Neural crest cell (in vitro differentiated cells): ENCODE data around the gene PTGFR. TPM values are rescaled to one million over a fixed set of nuclear protein-coding genes. Genes with fewer than 3 reads are reported as not detected.

Source experiments
- DNase-seq: peaks from one replicate; pipeline ENCODE4 v3.0.0; 2021; ENCODE audit warnings: low read depth, mixed read lengths, low spot score
- H3K27ac Mint-ChIP-seq: one replicate; pipeline ENCODE4 v1.8.0; 2021; ENCODE audit warnings: mild to moderate bottlenecking, mixed read lengths; ENCODE audit not compliant: unreplicated experiment
- H3K27me3 Mint-ChIP-seq: 2 replicates; pipeline ENCODE4 v1.8.0; 2021; ENCODE audit warnings: low read depth, mild to moderate bottlenecking, mixed read lengths
- H3K36me3 Mint-ChIP-seq: 2 replicates; pipeline ENCODE4 v1.8.0; 2021; ENCODE audit warnings: low read depth, mild to moderate bottlenecking, mixed read lengths
- H3K4me1 Mint-ChIP-seq: 2 replicates; pipeline ENCODE4 v1.8.0; 2021; ENCODE audit warnings: mixed read lengths
- H3K4me3 Mint-ChIP-seq: one replicate; pipeline ENCODE4 v1.8.0; 2021; ENCODE audit warnings: mild to moderate bottlenecking, mixed read lengths
- H3K9me3 Mint-ChIP-seq: 2 replicates; pipeline ENCODE4 v1.8.0; 2021; ENCODE audit warnings: mixed read lengths
- total RNA-seq: library from RNA; stranded (reverse); gene quantifications from 2 replicates; pipeline ENCODE4 v1.2.1, GENCODE V29; 2021
- TF ChIP-seq, protein P1 (sequence below): fragments of 200-600 bp; sonication (generic); conservative IDR thresholded peaks from 2 replicates; pipeline ENCODE4 v1.5.0; 2021; ENCODE audit warnings: antibody characterized with exemption, mild to moderate bottlenecking

The PTGFR gene
- total RNA-seq, 1 donor from 2014 or later, result 0.07 TPM

DNA sequence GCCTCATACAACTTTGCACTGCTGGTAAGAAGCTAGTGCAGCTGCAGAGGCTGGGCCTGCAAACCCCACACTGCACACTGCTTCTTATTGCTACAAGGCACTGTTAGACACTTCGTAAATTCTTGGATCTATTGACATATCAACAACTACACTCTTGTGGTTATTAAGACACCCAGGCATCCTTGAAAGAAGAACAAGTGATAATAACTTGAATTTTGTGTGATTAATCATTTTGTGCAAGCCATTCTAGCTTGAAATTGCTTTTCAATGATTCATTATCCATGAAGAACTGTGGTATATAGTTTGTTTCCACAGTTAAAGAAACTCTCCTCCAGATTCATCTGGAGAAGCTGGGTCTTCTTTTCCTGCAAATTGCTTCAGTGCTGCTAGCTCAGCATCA lies 95.8 kb downstream of the PTGFR start:
- DNase-seq, result no peak
- H3K4me3 Mint-ChIP-seq, result no peak overlapping the region
- TF ChIP-seq, protein P1, sequence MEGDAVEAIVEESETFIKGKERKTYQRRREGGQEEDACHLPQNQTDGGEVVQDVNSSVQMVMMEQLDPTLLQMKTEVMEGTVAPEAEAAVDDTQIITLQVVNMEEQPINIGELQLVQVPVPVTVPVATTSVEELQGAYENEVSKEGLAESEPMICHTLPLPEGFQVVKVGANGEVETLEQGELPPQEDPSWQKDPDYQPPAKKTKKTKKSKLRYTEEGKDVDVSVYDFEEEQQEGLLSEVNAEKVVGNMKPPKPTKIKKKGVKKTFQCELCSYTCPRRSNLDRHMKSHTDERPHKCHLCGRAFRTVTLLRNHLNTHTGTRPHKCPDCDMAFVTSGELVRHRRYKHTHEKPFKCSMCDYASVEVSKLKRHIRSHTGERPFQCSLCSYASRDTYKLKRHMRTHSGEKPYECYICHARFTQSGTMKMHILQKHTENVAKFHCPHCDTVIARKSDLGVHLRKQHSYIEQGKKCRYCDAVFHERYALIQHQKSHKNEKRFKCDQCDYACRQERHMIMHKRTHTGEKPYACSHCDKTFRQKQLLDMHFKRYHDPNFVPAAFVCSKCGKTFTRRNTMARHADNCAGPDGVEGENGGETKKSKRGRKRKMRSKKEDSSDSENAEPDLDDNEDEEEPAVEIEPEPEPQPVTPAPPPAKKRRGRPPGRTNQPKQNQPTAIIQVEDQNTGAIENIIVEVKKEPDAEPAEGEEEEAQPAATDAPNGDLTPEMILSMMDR, result no peak
- no peaks in the 10 kb centered on the region for H3K27me3 Mint-ChIP-seq
- H3K36me3 Mint-ChIP-seq, result no peaks in the 10 kb centered on the region
- H3K9me3 Mint-ChIP-seq, result no peaks in the 10 kb centered on the region
- no peak overlapping the region for H3K27ac Mint-ChIP-seq
- no peaks in the 10 kb centered on the region for H3K4me1 Mint-ChIP-seq

DNA sequence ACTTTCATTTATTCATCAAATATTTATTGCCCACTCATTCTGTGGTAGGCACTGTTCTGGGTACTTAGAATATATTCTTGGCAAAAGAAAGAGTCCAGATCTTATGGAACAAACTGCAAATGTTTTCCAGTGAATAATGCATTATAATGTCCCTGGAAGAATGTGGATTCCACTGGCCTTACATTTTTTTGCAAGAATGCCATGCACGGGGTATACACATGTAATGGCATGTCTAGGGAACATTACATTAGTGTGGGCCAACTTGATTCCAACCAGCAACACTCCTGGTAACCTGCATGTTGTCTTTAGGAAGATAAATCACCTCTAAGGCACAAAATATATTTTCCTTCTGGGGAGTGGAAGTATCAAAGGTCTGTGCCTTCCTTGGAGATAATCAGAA lies 96.4 kb downstream of the PTGFR start:
- Mint-ChIP-seq H3K9me3 (no peaks in the 10 kb centered on the region), H3K27ac (no peak overlapping the region), H3K36me3 (no peaks in the 10 kb centered on the region), H3K4me3 (no peak overlapping the region), H3K27me3 (no peaks in the 10 kb centered on the region), H3K4me1 (no peaks in the 10 kb centered on the region)
- no peak for DNase-seq
- TF ChIP-seq, protein P1, result no peak

Other genes starting within 250 kb of the PTGFR start
- 0.05 TPM in 1 of 2 replicates, not detected in the other for gene IFI44L, start 129.5 kb downstream of the PTGFR start, total RNA-seq
- gene IFI44, start 158.9 kb downstream of the PTGFR start, total RNA-seq, result 0.47 TPM in 1 of 2 replicates, not detected in the other